Measurements from ENCODE around the gene COA8.
A peak's percentile ranks its signal among the peaks of the same experiment; 100 is the strongest.
"Not testable (repeated sequence)": the region's sequence is repeated elsewhere in the genome, so short reads cannot be mapped to it uniquely, and the experiment has no call there.

The COA8 gene

GRCh38 chr14:103574104-103574503 is 11.3 kb downstream of the COA8 start:
- no peak for DNase-seq (ENCODE audit: low read depth)

GRCh38 chr14:103574707-103575285 is 12.0 kb downstream of the COA8 start:
- no peak for DNase-seq (ENCODE audit: low read depth)

- no peak for DNase-seq (ENCODE audit: low read depth)
These were observed 13.7 kb downstream of the COA8 start for GRCh38 chr14:103576371-103577024.

GRCh38 chr14:103578401-103579075 is 15.8 kb downstream of the COA8 start:
- no peak for DNase-seq (ENCODE audit: low read depth)

- no peak for DNase-seq (ENCODE audit: low read depth)
These were observed 18.4 kb downstream of the COA8 start for GRCh38 chr14:103581206-103581605.

GRCh38 chr14:103581954-103582703 is 19.4 kb downstream of the COA8 start:
- DNase-seq (ENCODE audit: low read depth) = no peak

GRCh38 chr14:103584326-103584915 is 21.7 kb downstream of the COA8 start:
- DNase-seq (ENCODE audit: low read depth) = no peak

GRCh38 chr14:103593577-103593976 is 30.8 kb downstream of the COA8 start:
- no peak for DNase-seq (ENCODE audit: low read depth)

GRCh38 chr14:103594265-103594664 is 31.5 kb downstream of the COA8 start:
- no peak for DNase-seq (ENCODE audit: low read depth)

GRCh38 chr14:103597623-103598377 is 35.0 kb downstream of the COA8 start:
- no peak for DNase-seq (ENCODE audit: low read depth)

GRCh38 chr14:103600503-103600902 is 37.7 kb downstream of the COA8 start:
- no peak for DNase-seq (ENCODE audit: low read depth)

GRCh38 chr14:103604620-103605019 is 41.9 kb downstream of the COA8 start:
- no peak for DNase-seq (ENCODE audit: low read depth)

GRCh38 chr14:103606963-103607668 is 44.4 kb downstream of the COA8 start:
- peak; percentile 41 for DNase-seq (ENCODE audit: low read depth)

- DNase-seq (ENCODE audit: low read depth) = no peak
These were observed 45.1 kb downstream of the COA8 start for GRCh38 chr14:103607822-103608221.

GRCh38 chr14:103609081-103609480 is 46.3 kb downstream of the COA8 start:
- not testable (repeated sequence) for DNase-seq (ENCODE audit: low read depth)

- no peak for DNase-seq (ENCODE audit: low read depth)
These were observed 48.5 kb downstream of the COA8 start for GRCh38 chr14:103611215-103611614.

GRCh38 chr14:103613517-103613916 is 50.8 kb downstream of the COA8 start:
- no peak for DNase-seq (ENCODE audit: low read depth)

- DNase-seq (ENCODE audit: low read depth) = no peak
These were observed 54.0 kb downstream of the COA8 start for GRCh38 chr14:103616635-103617300.

- no peak for DNase-seq (ENCODE audit: low read depth)
These were observed 56.3 kb downstream of the COA8 start for GRCh38 chr14:103619057-103619456.

GRCh38 chr14:103621860-103622259 is 59.1 kb downstream of the COA8 start:
- no peak for DNase-seq (ENCODE audit: low read depth)
